ENCODE data around the gene C6orf136. TPM values are rescaled to one million over a fixed set of nuclear protein-coding genes. Genes with fewer than 3 reads are reported as not detected.
A peak's percentile ranks its signal among the peaks of the same experiment; 100 is the strongest.

Gene C6orf136
- total and polyA plus RNA-seq, 2 donors from 2014 or later, result 27.4 to 45.6 TPM

DNA sequence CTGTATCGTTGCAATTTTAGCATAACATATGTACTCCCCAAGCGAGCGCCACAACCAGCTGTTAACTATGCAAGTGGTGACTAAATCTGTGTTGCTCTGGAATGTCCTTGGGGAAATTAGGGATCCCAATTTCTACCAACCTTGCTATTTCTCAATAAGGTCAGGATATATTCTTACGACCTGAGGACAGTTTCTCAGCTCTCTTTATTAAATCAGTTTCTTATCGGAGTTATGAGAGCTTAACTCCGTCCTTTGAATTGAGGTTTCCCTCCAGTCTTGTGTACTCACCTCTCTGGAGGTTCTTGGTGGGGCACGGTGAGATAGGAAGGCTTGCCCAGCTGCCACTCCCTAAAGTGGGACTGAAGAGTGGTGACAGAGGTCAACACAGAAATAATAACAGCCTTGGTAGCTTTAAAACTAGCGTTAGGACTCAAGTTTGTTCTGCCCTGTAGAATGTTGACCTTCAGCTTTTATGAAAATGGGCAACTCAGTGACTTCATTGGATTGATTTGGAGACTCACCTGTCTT lies 28.6 kb upstream of the C6orf136 start:
- H3K27ac ChIP-seq (ENCODE audit: low read depth in 2 of 2, low read length in 2 of 2), result peak overlapping the region; percentile 94 to 98
- H3K9ac ChIP-seq (ENCODE audit: low read length in 3 of 3), result peak overlapping the region; percentile 31 to 82 (median 79)
- peaks cover 1 to 21% (median 21%) of the 10 kb centered on the region in 3 donors for H3K4me1 ChIP-seq (ENCODE audit: control insufficient read depth in 2 of 3, insufficient read depth in 2 of 3, low read depth in 1 of 3, low read length in 3 of 3)
- peak overlapping the region; percentile 86 to 96 (median 86) for H3K4me3 ChIP-seq (ENCODE audit: low read length in 3 of 3)
- intact Hi-C loops (cut with DNase I), result no loop called here
- peaks cover 7 to 24% (median 13%) of the 10 kb centered on the region in 3 donors for H3K36me3 ChIP-seq (ENCODE audit: control insufficient read depth in 2 of 3, insufficient read depth in 3 of 3, low read length in 3 of 3)
- no peak for FAIRE-seq
- TF ChIP-seq, protein P1, sequence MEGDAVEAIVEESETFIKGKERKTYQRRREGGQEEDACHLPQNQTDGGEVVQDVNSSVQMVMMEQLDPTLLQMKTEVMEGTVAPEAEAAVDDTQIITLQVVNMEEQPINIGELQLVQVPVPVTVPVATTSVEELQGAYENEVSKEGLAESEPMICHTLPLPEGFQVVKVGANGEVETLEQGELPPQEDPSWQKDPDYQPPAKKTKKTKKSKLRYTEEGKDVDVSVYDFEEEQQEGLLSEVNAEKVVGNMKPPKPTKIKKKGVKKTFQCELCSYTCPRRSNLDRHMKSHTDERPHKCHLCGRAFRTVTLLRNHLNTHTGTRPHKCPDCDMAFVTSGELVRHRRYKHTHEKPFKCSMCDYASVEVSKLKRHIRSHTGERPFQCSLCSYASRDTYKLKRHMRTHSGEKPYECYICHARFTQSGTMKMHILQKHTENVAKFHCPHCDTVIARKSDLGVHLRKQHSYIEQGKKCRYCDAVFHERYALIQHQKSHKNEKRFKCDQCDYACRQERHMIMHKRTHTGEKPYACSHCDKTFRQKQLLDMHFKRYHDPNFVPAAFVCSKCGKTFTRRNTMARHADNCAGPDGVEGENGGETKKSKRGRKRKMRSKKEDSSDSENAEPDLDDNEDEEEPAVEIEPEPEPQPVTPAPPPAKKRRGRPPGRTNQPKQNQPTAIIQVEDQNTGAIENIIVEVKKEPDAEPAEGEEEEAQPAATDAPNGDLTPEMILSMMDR (IDR thresholded peaks at IDR 0.05; ENCODE audit: borderline replicate concordance, extremely low read depth, insufficient read depth), result no peak
- no peaks in the 10 kb centered on the region for H3K27me3 ChIP-seq (ENCODE audit: control insufficient read depth, insufficient read depth, low read length)
- no peak for DNase-seq
- H3K9me3 ChIP-seq (ENCODE audit: control insufficient read depth in 2 of 3, insufficient read depth in 1 of 3, low read length in 3 of 3), result no peaks in the 10 kb centered on the region

GRCh38 chr6:30619561-30619960 lies 27.4 kb upstream of the C6orf136 start:
- FAIRE-seq (no peak), DNase-seq (no peak)
- Histone ChIP-seq H3K4me1 (ENCODE audit: control insufficient read depth in 2 of 3, insufficient read depth in 2 of 3, low read depth in 1 of 3, low read length in 3 of 3) (peaks cover 0 to 13% (median 9%) of the 10 kb centered on the region in 3 donors), H3K36me3 (ENCODE audit: control insufficient read depth in 2 of 3, insufficient read depth in 3 of 3, low read length in 3 of 3) (peaks cover 9 to 26% (median 19%) of the 10 kb centered on the region in 3 donors), H3K9me3 (ENCODE audit: control insufficient read depth in 2 of 3, insufficient read depth in 1 of 3, low read length in 3 of 3) (no peaks in the 10 kb centered on the region), H3K9ac (ENCODE audit: low read length in 3 of 3) (no peak overlapping the region), H3K27ac (ENCODE audit: low read depth in 2 of 2, low read length in 2 of 2) (no peak overlapping the region), H3K4me3 (ENCODE audit: low read length in 3 of 3) (no peak overlapping the region), H3K27me3 (ENCODE audit: control insufficient read depth, insufficient read depth, low read length) (no peaks in the 10 kb centered on the region)
- TF ChIP-seq, protein P1 (IDR thresholded peaks at IDR 0.05; ENCODE audit: borderline replicate concordance, extremely low read depth, insufficient read depth), result no peak
- intact Hi-C loops (cut with DNase I), result no loop called here

DNA sequence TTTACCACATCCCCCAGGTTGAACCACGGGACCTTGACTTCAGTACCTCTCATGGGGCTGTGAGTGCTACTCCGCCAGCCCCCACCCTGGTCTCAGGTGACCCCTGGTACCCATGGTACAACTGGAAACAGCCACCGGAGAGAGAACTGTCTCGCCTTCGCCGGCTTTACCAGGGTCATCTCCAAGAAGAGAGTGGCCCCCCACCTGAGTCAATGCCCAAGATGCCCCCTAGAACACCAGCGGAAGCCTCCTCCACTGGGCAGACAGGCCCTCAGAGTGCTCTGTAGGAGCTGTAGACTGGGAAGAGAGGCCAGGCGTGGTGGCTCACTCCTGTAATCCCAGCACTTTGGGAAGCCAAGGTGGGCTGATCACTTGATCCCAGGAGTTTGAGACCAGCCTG lies 21.4 kb upstream of the C6orf136 start:
- DNase-seq, result no peak
- TF ChIP-seq, protein P1 (IDR thresholded peaks at IDR 0.05; ENCODE audit: borderline replicate concordance, extremely low read depth, insufficient read depth), result no peak
- H3K36me3 ChIP-seq (ENCODE audit: control insufficient read depth in 2 of 3, insufficient read depth in 3 of 3, low read length in 3 of 3), result peaks cover 14 to 20% (median 19%) of the 10 kb centered on the region in 3 donors
- H3K27ac ChIP-seq (ENCODE audit: low read depth in 2 of 2, low read length in 2 of 2), result no peak overlapping the region
- intact Hi-C loops (cut with DNase I), result no loop called here
- no peak overlapping the region for H3K4me3 ChIP-seq (ENCODE audit: low read length in 3 of 3)
- no peak overlapping the region for H3K9ac ChIP-seq (ENCODE audit: low read length in 3 of 3)
- H3K27me3 ChIP-seq (ENCODE audit: control insufficient read depth, insufficient read depth, low read length), result no peaks in the 10 kb centered on the region
- no peak for FAIRE-seq
- no peaks in the 10 kb centered on the region for H3K9me3 ChIP-seq (ENCODE audit: control insufficient read depth in 2 of 3, insufficient read depth in 1 of 3, low read length in 3 of 3)
- H3K4me1 ChIP-seq (ENCODE audit: control insufficient read depth in 2 of 3, insufficient read depth in 2 of 3, low read depth in 1 of 3, low read length in 3 of 3), result peaks cover 0 to 11% (median 4%) of the 10 kb centered on the region in 3 donors

Data from kidney (tissue), 14 donors.